Hepatocyte (in vitro differentiated cells): ENCODE results near the gene BCL11A.

Experiments used
- EZH2 ChIP-seq: fragments of 200-600 bp; sonication (generic); IDR thresholded peaks from 2 replicates; pipeline ENCODE4 v1.6.1; 2016; ENCODE audit warnings: antibody characterized with exemption, mild to moderate bottlenecking, borderline replicate concordance
- TF ChIP-seq, protein P1 (sequence below): fragments of 200-600 bp; sonication (generic); IDR thresholded peaks from 2 replicates; pipeline ENCODE4 v1.5.1; 2016; ENCODE audit warnings: antibody characterized with exemption, mild to moderate bottlenecking; ENCODE audit not compliant: poor library complexity

DNA sequence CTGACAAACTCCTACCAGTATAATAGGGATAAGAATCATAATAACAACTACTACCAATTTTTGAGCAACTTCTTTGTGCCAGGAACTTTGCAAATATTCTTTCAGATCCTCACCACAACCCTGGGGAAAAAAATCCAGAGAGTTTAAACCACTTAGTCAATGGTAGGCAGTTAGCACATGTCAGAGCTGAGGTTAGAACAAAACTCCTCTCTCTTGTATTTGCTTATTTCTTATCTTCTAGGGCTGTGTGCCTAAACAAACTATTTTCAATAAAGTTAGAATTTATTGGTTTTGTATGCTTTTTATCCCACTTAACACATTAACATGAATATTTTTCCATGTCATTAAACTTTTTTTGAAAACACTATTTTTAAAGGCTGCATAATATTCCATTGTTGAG, 127.1 kb downstream of the BCL11A start:
- TF ChIP-seq, protein P1, sequence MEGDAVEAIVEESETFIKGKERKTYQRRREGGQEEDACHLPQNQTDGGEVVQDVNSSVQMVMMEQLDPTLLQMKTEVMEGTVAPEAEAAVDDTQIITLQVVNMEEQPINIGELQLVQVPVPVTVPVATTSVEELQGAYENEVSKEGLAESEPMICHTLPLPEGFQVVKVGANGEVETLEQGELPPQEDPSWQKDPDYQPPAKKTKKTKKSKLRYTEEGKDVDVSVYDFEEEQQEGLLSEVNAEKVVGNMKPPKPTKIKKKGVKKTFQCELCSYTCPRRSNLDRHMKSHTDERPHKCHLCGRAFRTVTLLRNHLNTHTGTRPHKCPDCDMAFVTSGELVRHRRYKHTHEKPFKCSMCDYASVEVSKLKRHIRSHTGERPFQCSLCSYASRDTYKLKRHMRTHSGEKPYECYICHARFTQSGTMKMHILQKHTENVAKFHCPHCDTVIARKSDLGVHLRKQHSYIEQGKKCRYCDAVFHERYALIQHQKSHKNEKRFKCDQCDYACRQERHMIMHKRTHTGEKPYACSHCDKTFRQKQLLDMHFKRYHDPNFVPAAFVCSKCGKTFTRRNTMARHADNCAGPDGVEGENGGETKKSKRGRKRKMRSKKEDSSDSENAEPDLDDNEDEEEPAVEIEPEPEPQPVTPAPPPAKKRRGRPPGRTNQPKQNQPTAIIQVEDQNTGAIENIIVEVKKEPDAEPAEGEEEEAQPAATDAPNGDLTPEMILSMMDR: no peak
- TF ChIP-seq EZH2: no peak
